ENCODE results near the gene SLC8A1.

DNA sequence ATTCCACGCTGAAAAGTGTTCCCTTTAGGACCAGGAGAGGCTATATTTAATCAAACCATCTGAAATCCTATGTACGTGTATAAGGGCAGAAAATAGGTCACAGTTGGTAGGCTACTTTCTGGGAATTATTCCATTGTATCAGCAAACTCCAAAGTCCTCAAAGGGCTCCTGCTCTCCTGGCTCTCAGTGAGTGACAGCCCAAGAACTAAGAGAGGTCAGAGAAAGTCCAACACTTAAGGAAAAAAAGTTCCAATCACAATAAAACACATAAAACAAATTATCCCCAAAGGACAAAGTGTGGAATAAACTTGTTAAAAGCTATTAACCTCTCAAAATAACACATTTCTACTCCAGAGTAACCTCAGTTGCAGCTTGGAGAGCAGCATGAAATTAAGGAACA lies 183.3 kb downstream of the SLC8A1 start:
- no peak for TF ChIP-seq CTCF (IDR thresholded peaks at IDR 0.05)
- no peak for TF ChIP-seq EP300 (IDR thresholded peaks at IDR 0.05)
- no peak for TF ChIP-seq POLR2A (IDR thresholded peaks at IDR 0.05)
